Measurements from ENCODE around the gene IP6K2. TPM values are rescaled to one million over a fixed set of nuclear protein-coding genes. Genes with fewer than 3 reads are reported as not detected.
A peak's percentile ranks its signal among the peaks of the same experiment; 100 is the strongest.
"Not testable (repeated sequence)": the region's sequence is repeated elsewhere in the genome, so short reads cannot be mapped to it uniquely, and the experiment has no call there.

Gene IP6K2, protein sequence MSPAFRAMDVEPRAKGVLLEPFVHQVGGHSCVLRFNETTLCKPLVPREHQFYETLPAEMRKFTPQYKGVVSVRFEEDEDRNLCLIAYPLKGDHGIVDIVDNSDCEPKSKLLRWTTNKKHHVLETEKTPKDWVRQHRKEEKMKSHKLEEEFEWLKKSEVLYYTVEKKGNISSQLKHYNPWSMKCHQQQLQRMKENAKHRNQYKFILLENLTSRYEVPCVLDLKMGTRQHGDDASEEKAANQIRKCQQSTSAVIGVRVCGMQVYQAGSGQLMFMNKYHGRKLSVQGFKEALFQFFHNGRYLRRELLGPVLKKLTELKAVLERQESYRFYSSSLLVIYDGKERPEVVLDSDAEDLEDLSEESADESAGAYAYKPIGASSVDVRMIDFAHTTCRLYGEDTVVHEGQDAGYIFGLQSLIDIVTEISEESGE
- total RNA-seq, result 100 to 1,000 TPM in 2 of 4 donors, 10 to 100 TPM in 2; 64.3 to 145 (median 93.0) TPM

DNA sequence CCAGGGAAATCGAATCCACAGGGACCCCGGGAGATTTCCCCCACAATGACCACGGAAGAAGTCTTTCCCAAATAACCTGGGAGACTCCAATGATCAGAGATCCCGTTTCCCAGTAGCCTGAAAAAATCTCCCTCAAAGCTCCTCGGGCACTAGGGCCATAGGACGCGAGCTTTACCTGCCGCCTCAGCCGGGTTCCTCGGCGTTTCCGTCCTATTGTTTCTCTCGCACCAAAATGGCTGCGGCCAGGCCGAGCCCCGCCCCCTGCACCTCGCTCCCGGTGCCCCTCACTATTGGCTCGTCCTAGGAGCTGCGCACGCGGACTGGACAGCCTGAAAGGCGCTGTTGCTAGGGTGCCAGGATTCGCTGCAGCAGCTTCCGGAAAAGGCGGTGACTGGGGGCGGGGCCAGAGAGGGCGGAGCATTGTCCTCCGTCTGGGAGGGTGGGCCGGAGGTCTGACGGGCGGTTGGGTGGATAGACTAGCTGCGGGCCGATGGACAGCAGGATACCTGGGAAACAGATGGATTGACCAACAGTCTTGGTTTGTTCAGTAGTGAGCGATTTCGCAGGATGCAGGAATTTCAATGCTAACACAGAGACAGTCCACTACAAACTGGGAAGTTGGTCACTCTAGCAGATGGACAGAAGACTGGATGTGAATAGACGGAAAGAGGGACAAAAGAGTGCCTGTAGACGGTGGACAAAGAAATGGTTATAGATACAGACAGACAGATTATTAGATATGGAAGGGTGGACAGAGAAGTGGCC lies at the start of gene IP6K2:
Gene IP6K2 (minus strand): TSS at position 240 of the 765 bp plus-strand sequence. CDS start 21,930 bp downstream, outside the sequence.
- peak; percentile 99 for DNase-seq
- H3K4me1 ChIP-seq, result peaks cover 27 to 28% of the 10 kb centered on the region in 2 donors
- no peaks in the 10 kb centered on the region for H3K9me3 ChIP-seq
- peak within 1 kb of the TSS; percentile 54 to 89 (median 79) for H3K4me3 ChIP-seq (replicated peaks in 1 of 3)
- no peaks in the 10 kb centered on the region for H3K36me3 ChIP-seq
- WGBS, 2 donors, result 3 to 4% methylated on average over 34 to 37 of the region's 38 CpGs
- peak within 1 kb of the TSS; percentile 8 to 89 (median 78) for H3K27ac ChIP-seq
- intact Hi-C loops (cut with DNase I), result no loop called here
- no peaks in the 10 kb centered on the region for H3K27me3 ChIP-seq
- TF ChIP-seq, protein P1, sequence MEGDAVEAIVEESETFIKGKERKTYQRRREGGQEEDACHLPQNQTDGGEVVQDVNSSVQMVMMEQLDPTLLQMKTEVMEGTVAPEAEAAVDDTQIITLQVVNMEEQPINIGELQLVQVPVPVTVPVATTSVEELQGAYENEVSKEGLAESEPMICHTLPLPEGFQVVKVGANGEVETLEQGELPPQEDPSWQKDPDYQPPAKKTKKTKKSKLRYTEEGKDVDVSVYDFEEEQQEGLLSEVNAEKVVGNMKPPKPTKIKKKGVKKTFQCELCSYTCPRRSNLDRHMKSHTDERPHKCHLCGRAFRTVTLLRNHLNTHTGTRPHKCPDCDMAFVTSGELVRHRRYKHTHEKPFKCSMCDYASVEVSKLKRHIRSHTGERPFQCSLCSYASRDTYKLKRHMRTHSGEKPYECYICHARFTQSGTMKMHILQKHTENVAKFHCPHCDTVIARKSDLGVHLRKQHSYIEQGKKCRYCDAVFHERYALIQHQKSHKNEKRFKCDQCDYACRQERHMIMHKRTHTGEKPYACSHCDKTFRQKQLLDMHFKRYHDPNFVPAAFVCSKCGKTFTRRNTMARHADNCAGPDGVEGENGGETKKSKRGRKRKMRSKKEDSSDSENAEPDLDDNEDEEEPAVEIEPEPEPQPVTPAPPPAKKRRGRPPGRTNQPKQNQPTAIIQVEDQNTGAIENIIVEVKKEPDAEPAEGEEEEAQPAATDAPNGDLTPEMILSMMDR (IDR thresholded peaks at IDR 0.05), result no peak
- peak in 1 of 2 donors; percentile 94 for TF ChIP-seq POLR2A (IDR thresholded peaks at IDR 0.05)

DNA sequence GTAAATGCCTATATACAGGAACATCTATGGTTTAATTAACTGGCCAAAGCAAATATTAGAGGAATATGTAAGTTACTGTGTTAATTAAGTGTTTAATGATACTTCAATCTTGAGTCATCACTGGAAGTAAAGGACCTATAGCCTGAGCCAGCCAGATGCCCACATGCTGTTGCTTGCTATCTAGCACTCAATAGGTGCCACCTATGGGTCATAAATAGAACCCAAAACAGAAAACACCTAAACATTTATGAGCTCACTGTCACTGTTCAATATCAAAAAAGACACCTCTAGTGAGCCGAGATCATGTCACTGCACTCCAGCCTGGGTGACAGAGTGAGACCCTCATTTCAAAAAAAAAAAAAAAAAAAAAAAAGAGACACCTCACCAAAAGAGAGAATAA lies 48.4 kb upstream of the IP6K2 start:
- no peaks in the 10 kb centered on the region for H3K4me1 ChIP-seq
- H3K36me3 ChIP-seq, result peaks cover 16 to 29% of the 10 kb centered on the region in 2 donors
- no peak overlapping the region for H3K4me3 ChIP-seq (replicated peaks in 1 of 3)
- WGBS, 2 donors, result 93 to 96% methylated on average over 1 of the region's 1 CpG
- no peak overlapping the region for H3K27ac ChIP-seq
- H3K27me3 ChIP-seq, result no peaks in the 10 kb centered on the region
- TF ChIP-seq, protein P1 (IDR thresholded peaks at IDR 0.05), result no peak
- TF ChIP-seq POLR2A (IDR thresholded peaks at IDR 0.05), result no peak
- DNase-seq, result no peak
- H3K9me3 ChIP-seq, result no peaks in the 10 kb centered on the region
- intact Hi-C loops (cut with DNase I), result no loop called here

DNA sequence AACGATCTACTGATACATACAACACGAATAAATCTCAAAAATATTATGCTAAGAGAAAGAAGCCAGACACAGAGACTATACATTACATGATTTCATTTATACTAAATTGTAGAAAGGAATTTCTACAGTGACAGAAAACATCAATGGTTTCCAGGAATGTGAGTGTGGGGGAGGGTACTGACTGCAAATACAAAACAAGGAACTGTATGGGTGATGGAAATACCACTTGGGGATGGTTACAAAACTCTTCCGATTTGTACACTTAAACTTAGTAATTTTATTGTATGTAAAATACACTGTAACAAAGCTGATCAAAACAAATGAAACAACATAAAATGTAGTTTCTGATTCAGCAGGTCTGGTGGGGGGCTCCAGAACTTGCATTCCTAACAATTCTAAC lies 45.8 kb upstream of the IP6K2 start:
- Histone ChIP-seq H3K36me3 (peaks cover 11 to 27% of the 10 kb centered on the region in 2 donors), H3K4me1 (no peaks in the 10 kb centered on the region), H3K4me3 (replicated peaks in 1 of 3) (no peak overlapping the region), H3K27me3 (no peaks in the 10 kb centered on the region), H3K27ac (no peak overlapping the region), H3K9me3 (no peaks in the 10 kb centered on the region)
- DNase-seq, result no peak
- TF ChIP-seq, protein P1 (IDR thresholded peaks at IDR 0.05), result no peak
- no peak for TF ChIP-seq POLR2A (IDR thresholded peaks at IDR 0.05)
- intact Hi-C loops (cut with DNase I), result no loop called here
- 89 to 92% methylated on average over 3 of the region's 3 CpGs for WGBS, 2 donors

DNA sequence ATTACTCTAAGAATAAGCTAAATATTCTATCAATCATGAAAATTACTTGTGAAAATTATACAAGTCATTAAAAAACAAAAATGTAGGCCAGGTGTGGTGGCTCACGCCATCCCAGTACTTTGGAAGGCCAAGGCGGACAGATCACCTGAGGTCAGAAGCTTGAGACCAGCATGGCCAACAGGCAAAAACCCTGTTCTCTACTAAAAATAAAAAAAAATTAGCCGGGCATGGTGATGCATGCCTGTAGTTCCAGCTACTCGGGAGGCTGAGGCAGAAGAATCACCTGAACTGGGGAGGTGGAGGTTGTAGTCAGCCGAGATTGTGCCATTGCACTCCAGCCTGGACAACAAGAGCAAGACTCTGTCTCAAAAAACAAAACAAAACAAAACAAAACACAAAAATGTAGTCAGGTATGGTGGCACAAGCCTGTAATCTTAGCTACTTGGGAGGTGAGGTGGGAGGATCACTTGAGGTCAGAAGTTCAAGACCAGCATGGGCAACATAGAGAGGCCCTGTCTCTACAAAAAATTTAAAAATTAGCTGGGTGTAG lies 43.0 kb upstream of the IP6K2 start:
- H3K4me3 ChIP-seq (replicated peaks in 1 of 3); H3K4me1 ChIP-seq; H3K27ac ChIP-seq; intact Hi-C loops (cut with DNase I); H3K9me3 ChIP-seq; H3K27me3 ChIP-seq; DNase-seq: not testable (repeated sequence)
- peaks cover 9 to 24% of the 10 kb centered on the region in 2 donors for H3K36me3 ChIP-seq
- WGBS, 2 donors, result 95 to 99% methylated on average over 5 of the region's 5 CpGs

DNA sequence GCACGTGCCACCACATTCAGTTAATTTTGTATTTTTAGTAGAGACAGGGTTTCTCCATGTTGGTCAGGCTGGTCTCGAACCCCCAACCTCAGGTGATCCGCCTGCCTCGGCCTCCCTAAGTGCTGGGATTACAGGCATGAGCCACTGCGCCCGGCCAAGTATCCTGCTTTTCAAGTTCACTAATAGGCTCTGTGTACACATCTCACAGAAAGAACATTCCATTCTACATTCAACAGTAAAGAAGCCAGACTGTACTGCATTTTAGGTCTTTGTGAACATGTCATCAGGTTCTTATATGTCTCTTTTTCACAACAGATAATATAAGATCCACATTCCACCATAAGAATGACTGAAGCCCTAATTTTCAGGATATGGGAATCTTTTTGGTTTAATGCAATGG lies 42.5 kb upstream of the IP6K2 start:
- H3K9me3 ChIP-seq; H3K4me1 ChIP-seq; DNase-seq; H3K27ac ChIP-seq; H3K27me3 ChIP-seq; H3K4me3 ChIP-seq (replicated peaks in 1 of 3); intact Hi-C loops (cut with DNase I): not testable (repeated sequence)
- 89 to 92% methylated on average over 6 of the region's 6 CpGs for whole genome bisulfite sequencing, 2 donors
- peaks cover 4 to 19% of the 10 kb centered on the region in 2 donors for H3K36me3 ChIP-seq

All from thyroid gland (tissue), 4 donors.